Sigmoid colon (tissue), 7 donors: ENCODE results near the gene TRIM37. TPM values are rescaled to one million over a fixed set of nuclear protein-coding genes. Genes with fewer than 3 reads are reported as not detected.

ENCODE experiments used
- DNase-seq: peaks from one replicate; pipeline ENCODE4 v3.0.0-alpha.2; 2019
- H3K27ac ChIP-seq, 4 donors: fragments of 200-600 bp; sonication (generic); one replicate each; pipeline ENCODE4 v1.5.1; 2016 to 2019; ENCODE audit warnings: mild to moderate bottlenecking in 1 of 4
- H3K27me3 ChIP-seq, 3 donors: fragments of 200-600 bp; sonication (generic); one replicate each; pipeline ENCODE4 v1.5.1; 2019; ENCODE audit warnings: mild to moderate bottlenecking in 1 of 3
- H3K36me3 ChIP-seq, 4 donors: fragments of 200-600 bp; sonication (generic); one replicate each; pipeline ENCODE4 v1.5.1; 2016 to 2019
- H3K4me1 ChIP-seq, 4 donors: fragments of 200-600 bp; sonication (generic); one replicate each; pipeline ENCODE4 v1.5.1; 2017 to 2019
- H3K4me3 ChIP-seq, 4 donors: fragments of 200-600 bp; sonication (generic); one replicate each; pipeline ENCODE4 v1.5.1; 2017 to 2019; ENCODE audit warnings: mild to moderate bottlenecking in 2 of 4, moderate library complexity in 1 of 4
- H3K9me3 ChIP-seq, 4 donors: fragments of 200-600 bp in 3 of 4; sonication (generic) in 3 of 4; one replicate each; pipeline versions ENCODE4 v1.5.1 to v1.6.1; 2013 to 2019
- EP300 ChIP-seq, 4 donors: sonication (generic); formaldehyde crosslinking; IDR thresholded peaks; one replicate each; pipeline ENCODE4 v1.6.1; 2017; ENCODE audit warnings: antibody characterized with exemption in 4 of 4
- POLR2A ChIP-seq, 2 donors: fragments of 450-650 bp; IDR thresholded peaks; one replicate each; pipeline ENCODE4 v1.6.1; 2016; ENCODE audit warnings: antibody characterized with exemption in 2 of 2, mild to moderate bottlenecking in 2 of 2, moderate library complexity in 2 of 2
- POLR2AphosphoS5 ChIP-seq, 4 donors: sonication (generic); formaldehyde crosslinking; IDR thresholded peaks; one replicate each; pipeline ENCODE4 v1.6.1; 2017; ENCODE audit warnings: antibody characterized with exemption in 4 of 4
- WGBS, 2 donors: extraction: QIAGEN DNeasy Blood & Tissue Kit; methylation state at CpG; one replicate each; pipeline ENCODE4 v1.1.7; 2013; 5-methylcytosine and 5-hydroxymethylcytosine counted together
- intact Hi-C: fragments of 100-400 bp; cut with DNase I; formaldehyde crosslinking; loops from one replicate; pipeline ENCODE4 v1.15.1; 2023
- polyA plus RNA-seq, 3 donors: library from polyadenylated mRNA; stranded (reverse); fragments of 200-250 nt; gene quantifications; one replicate each; pipeline ENCODE4 v1.2.3, GENCODE V29; 2013
- total RNA-seq, 4 donors: library from RNA; depleted of rRNA; stranded (reverse); fragments of >200 nt; gene quantifications; one replicate each; pipeline ENCODE4 v1.1.0, GENCODE V29; 2016
- TF ChIP-seq, protein P1 (sequence below), 4 experiments: fragments of 450-650 bp in 3 of 4; fragments of 200-600 bp in 1 of 4; IDR thresholded peaks; one replicate each; pipeline ENCODE4 v1.5.1; 2016 to 2019; ENCODE audit warnings: antibody characterized with exemption in 4 of 4, mild to moderate bottlenecking in 3 of 4, moderate library complexity in 2 of 4
- donor health status: healthy with polysubstance abuse.
- donor health status: Bipolar disorder and iron deficiency.
- donor health status: healthy.

The TRIM37 gene
- total and polyA plus RNA-seq, 7 donors = 6.5 to 37.8 (median 20.2) TPM

DNA sequence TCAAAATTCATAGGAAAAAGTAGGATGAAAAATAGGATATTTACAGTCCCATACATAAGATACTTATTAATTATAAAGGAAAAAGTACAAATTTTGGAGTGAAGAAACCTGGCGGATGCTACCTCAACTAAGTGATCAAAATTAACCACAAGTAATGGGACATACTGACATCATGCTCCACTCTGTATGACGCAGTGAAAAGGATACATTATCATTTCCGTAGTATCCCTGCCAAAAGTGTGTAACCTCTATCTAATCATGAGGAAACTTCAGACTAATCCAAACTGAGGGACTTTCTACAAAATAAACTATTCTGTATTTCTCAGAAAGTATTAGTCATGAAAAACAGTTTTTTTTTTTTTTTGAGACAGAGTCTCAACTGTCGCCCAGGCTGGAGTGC lies 60.5 kb downstream of the TRIM37 start:
- no peak for TF ChIP-seq POLR2A (IDR thresholded peaks at IDR 0.05)
- no peak for TF ChIP-seq POLR2AphosphoS5 (IDR thresholded peaks at IDR 0.05)
- no peak for TF ChIP-seq EP300 (IDR thresholded peaks at IDR 0.05)
- TF ChIP-seq, protein P1, sequence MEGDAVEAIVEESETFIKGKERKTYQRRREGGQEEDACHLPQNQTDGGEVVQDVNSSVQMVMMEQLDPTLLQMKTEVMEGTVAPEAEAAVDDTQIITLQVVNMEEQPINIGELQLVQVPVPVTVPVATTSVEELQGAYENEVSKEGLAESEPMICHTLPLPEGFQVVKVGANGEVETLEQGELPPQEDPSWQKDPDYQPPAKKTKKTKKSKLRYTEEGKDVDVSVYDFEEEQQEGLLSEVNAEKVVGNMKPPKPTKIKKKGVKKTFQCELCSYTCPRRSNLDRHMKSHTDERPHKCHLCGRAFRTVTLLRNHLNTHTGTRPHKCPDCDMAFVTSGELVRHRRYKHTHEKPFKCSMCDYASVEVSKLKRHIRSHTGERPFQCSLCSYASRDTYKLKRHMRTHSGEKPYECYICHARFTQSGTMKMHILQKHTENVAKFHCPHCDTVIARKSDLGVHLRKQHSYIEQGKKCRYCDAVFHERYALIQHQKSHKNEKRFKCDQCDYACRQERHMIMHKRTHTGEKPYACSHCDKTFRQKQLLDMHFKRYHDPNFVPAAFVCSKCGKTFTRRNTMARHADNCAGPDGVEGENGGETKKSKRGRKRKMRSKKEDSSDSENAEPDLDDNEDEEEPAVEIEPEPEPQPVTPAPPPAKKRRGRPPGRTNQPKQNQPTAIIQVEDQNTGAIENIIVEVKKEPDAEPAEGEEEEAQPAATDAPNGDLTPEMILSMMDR (IDR thresholded peaks at IDR 0.05) = no peak
- Histone ChIP-seq H3K4me3 (no peak overlapping the region), H3K9me3 (no peaks in the 10 kb centered on the region), H3K4me1 (no peaks in the 10 kb centered on the region), H3K36me3 (peaks cover 0 to 91% (median 31%) of the 10 kb centered on the region in 4 donors), H3K27me3 (no peaks in the 10 kb centered on the region), H3K27ac (no peak overlapping the region)
- 90 to 91% methylated on average over 4 of the region's 4 CpGs for WGBS, 2 donors
- intact Hi-C loops = no loop called here
- DNase-seq = no peak

DNA sequence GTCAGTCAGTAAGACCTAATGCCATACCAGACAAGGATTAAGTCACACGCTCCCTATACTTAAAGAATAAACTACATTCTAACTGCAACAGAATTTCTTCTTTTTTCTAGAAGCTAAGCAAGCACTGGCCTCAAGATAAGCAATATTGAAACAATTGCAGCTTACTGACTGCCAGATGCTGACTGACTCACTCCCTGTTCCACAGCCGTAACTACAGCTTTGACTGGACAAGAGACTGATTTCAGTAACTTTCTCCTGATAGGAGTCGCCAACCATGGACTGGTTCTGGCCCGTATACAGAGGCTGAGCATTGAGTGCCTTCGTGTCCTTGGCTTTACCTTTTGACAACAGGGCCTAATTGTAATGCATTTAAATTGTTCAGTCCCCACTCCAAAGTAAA lies 67.9 kb downstream of the TRIM37 start:
- intact Hi-C loops = no loop called here
- 85% methylated on average over 5 of the region's 5 CpGs for WGBS, 2 donors
- H3K27me3 ChIP-seq = no peaks in the 10 kb centered on the region
- H3K36me3 ChIP-seq = peaks cover 0 to 76% (median 17%) of the 10 kb centered on the region in 4 donors
- DNase-seq = no peak
- no peaks in the 10 kb centered on the region for H3K9me3 ChIP-seq
- H3K4me3 ChIP-seq = no peak overlapping the region
- H3K27ac ChIP-seq = no peak overlapping the region
- TF ChIP-seq EP300 (IDR thresholded peaks at IDR 0.05) = no peak
- no peak for TF ChIP-seq POLR2A (IDR thresholded peaks at IDR 0.05)
- no peak for TF ChIP-seq POLR2AphosphoS5 (IDR thresholded peaks at IDR 0.05)
- TF ChIP-seq, protein P1 (IDR thresholded peaks at IDR 0.05) = no peak
- no peaks in the 10 kb centered on the region for H3K4me1 ChIP-seq

DNA sequence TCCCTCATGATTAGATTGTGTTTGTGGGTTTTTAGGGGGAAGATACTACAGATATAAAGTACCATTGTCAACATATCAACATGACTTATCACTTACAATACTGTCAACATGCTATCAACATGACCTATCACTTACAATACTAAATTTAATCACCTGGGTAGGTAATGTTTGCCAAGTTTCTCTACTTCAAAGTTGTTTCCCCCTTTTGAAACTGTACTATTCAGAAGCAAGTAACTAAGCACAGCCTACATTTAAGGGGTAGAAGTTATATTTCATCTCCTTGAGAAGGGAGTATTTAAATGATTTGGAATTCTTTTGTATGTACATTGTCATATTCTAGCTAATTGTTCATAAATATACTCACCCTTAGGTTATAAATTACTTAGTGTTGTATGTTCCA lies 68.7 kb downstream of the TRIM37 start:
- Histone ChIP-seq H3K9me3 (no peaks in the 10 kb centered on the region), H3K4me3 (no peak overlapping the region), H3K27me3 (no peaks in the 10 kb centered on the region), H3K4me1 (no peaks in the 10 kb centered on the region), H3K27ac (no peak overlapping the region), H3K36me3 (peaks cover 0 to 74% (median 11%) of the 10 kb centered on the region in 4 donors)
- TF ChIP-seq, protein P1 (IDR thresholded peaks at IDR 0.05) = no peak
- TF ChIP-seq EP300 (IDR thresholded peaks at IDR 0.05) (no peak), POLR2A (IDR thresholded peaks at IDR 0.05) (no peak), POLR2AphosphoS5 (IDR thresholded peaks at IDR 0.05) (no peak)
- DNase-seq = no peak
- intact Hi-C loops = no loop called here

GRCh38 chr17:59030811-59031210 lies 75.9 kb downstream of the TRIM37 start:
- no peak for DNase-seq
- TF ChIP-seq POLR2A (IDR thresholded peaks at IDR 0.05) (no peak), POLR2AphosphoS5 (IDR thresholded peaks at IDR 0.05) (no peak), EP300 (IDR thresholded peaks at IDR 0.05) (no peak)
- TF ChIP-seq, protein P1 (IDR thresholded peaks at IDR 0.05) = no peak
- Histone ChIP-seq H3K27ac (no peak overlapping the region), H3K27me3 (no peaks in the 10 kb centered on the region), H3K36me3 (peaks cover 0 to 48% (median 4%) of the 10 kb centered on the region in 4 donors), H3K4me1 (no peaks in the 10 kb centered on the region), H3K4me3 (no peak overlapping the region), H3K9me3 (no peaks in the 10 kb centered on the region)
- intact Hi-C loops = no loop called here
- 97 to 99% methylated on average over 1 of the region's 1 CpG for WGBS, 2 donors

DNA sequence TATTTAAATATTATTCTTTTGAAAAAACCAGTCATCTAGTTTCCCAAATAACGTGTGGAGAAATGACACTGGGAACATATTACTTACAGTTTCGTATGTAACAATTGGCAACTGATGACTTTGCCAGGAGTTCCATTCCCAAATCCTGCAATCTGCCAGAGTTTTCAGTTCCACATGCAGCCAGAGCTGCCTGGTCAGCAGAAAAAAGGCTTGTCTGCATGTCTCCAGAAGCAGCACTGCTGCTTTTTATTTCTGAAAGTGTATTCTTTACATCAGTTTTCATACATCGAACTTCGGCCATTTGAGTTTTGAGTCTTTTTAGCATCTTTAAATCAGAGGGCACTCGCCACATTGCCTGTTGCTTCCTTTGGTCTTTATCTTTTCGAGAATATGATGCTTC lies 78.4 kb downstream of the TRIM37 start:
- Histone ChIP-seq H3K36me3 (peaks cover 0 to 33% (median 4%) of the 10 kb centered on the region in 4 donors), H3K4me3 (no peak overlapping the region), H3K4me1 (no peaks in the 10 kb centered on the region), H3K27ac (no peak overlapping the region), H3K9me3 (no peaks in the 10 kb centered on the region), H3K27me3 (no peaks in the 10 kb centered on the region)
- TF ChIP-seq POLR2AphosphoS5 (IDR thresholded peaks at IDR 0.05) (no peak), POLR2A (IDR thresholded peaks at IDR 0.05) (no peak), EP300 (IDR thresholded peaks at IDR 0.05) (no peak)
- TF ChIP-seq, protein P1 (IDR thresholded peaks at IDR 0.05) = no peak
- WGBS, 2 donors = 94 to 95% methylated on average over 6 of the region's 6 CpGs
- DNase-seq = no peak
- intact Hi-C loops = no loop called here
